Thyroid gland (tissue), 4 donors: ENCODE data around the gene LYRM7.

Source experiments
- POLR2A ChIP-seq, 2 donors: fragments of 450-650 bp; IDR thresholded peaks; one replicate each; pipeline ENCODE4 v1.6.1; 2017; ENCODE audit warnings: antibody characterized with exemption in 2 of 2, mild to moderate bottlenecking in 2 of 2, moderate library complexity in 1 of 2
- TF ChIP-seq, protein P1 (sequence below), 6 experiments: fragments of 200-600 bp in 3 of 6; fragments of 450-650 bp in 3 of 6; sonication (generic) in 3 of 6; IDR thresholded peaks; one replicate each; pipeline ENCODE4 v1.5.1; 2016 to 2019; ENCODE audit warnings: antibody characterized with exemption in 6 of 6, mild to moderate bottlenecking in 2 of 6, inconsistent platforms in 1 of 6, moderate library complexity in 1 of 6

- TF ChIP-seq, protein P1, sequence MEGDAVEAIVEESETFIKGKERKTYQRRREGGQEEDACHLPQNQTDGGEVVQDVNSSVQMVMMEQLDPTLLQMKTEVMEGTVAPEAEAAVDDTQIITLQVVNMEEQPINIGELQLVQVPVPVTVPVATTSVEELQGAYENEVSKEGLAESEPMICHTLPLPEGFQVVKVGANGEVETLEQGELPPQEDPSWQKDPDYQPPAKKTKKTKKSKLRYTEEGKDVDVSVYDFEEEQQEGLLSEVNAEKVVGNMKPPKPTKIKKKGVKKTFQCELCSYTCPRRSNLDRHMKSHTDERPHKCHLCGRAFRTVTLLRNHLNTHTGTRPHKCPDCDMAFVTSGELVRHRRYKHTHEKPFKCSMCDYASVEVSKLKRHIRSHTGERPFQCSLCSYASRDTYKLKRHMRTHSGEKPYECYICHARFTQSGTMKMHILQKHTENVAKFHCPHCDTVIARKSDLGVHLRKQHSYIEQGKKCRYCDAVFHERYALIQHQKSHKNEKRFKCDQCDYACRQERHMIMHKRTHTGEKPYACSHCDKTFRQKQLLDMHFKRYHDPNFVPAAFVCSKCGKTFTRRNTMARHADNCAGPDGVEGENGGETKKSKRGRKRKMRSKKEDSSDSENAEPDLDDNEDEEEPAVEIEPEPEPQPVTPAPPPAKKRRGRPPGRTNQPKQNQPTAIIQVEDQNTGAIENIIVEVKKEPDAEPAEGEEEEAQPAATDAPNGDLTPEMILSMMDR (IDR thresholded peaks at IDR 0.05): no peak
- no peak for TF ChIP-seq POLR2A (IDR thresholded peaks at IDR 0.05)
These were observed 27.6 kb upstream of the LYRM7 start for GRCh38 chr5:131142970-131143617.
